Activated CD4-positive, alpha-beta T cell treated with anti-CD3 and anti-CD28 coated beads, Interleukin-2, amount 10 ng/mL, durations not matched to agents 7 days and 5 days (primary cell): ENCODE results near the gene CAMK2D. TPM values are rescaled to one million over a fixed set of nuclear protein-coding genes. Genes with fewer than 3 reads are reported as not detected.
"Not testable (repeated sequence)": the region's sequence is repeated elsewhere in the genome, so short reads cannot be mapped to it uniquely, and the experiment has no call there.

Experiments used
- CTCF ChIA-PET: fragments of 350-600 bp; sonication (Branson Sonifier 250); formaldehyde crosslinking; loops from one replicate; lab custom pipeline; 2021; ENCODE audit warnings: antibody characterized with exemption; lab: Charles Lee
- POLR2A ChIA-PET: fragments of 350-600 bp; sonication (Branson Sonifier 250); formaldehyde crosslinking; loops from one replicate; lab custom pipeline; 2021; ENCODE audit warnings: antibody characterized with exemption; lab: Charles Lee
- DNase-seq: peaks from one replicate; pipeline ENCODE4 v3.0.0-alpha.2; 2020
- H3K27ac Mint-ChIP-seq: one replicate; pipeline ENCODE4 v1.8.0; 2021; ENCODE audit warnings: mild to moderate bottlenecking, moderate library complexity, mixed read lengths
- H3K27me3 Mint-ChIP-seq: one replicate; pipeline ENCODE4 v1.8.0; 2021; ENCODE audit warnings: mixed read lengths
- H3K36me3 Mint-ChIP-seq: one replicate; pipeline ENCODE4 v1.8.0; 2021; ENCODE audit warnings: low read depth, mixed read lengths
- H3K4me1 Mint-ChIP-seq: one replicate; pipeline ENCODE4 v1.8.0; 2021; ENCODE audit warnings: mixed read lengths
- H3K4me3 Mint-ChIP-seq: one replicate; pipeline ENCODE4 v1.8.0; 2021; ENCODE audit warnings: mild to moderate bottlenecking, moderate library complexity, mixed read lengths
- H3K9me3 Mint-ChIP-seq: one replicate; pipeline ENCODE4 v1.8.0; 2021; ENCODE audit warnings: mixed read lengths
- total RNA-seq, 2 experiments: library from RNA; stranded (reverse); gene quantifications; one replicate each; pipeline ENCODE4 v1.2.3, GENCODE V29; 2021

CAMK2D gene
- 10 to 100 TPM; 37.8 to 38.5 TPM for total RNA-seq

- CTCF ChIA-PET = no interaction called here
- no peaks in the 10 kb centered on the region for H3K9me3 Mint-ChIP-seq
These were observed at the start of gene CAMK2D for GRCh38 chr4:113761620-113762185. CAMK2D (minus strand) TSS chr4:113761738; CDS start chr4:113761068, 670 bp downstream.

GRCh38 chr4:113810906-113811305 is 49.4 kb upstream of the CAMK2D start:
- Mint-ChIP-seq H3K4me3 (no peak overlapping the region), H3K27me3 (no peaks in the 10 kb centered on the region), H3K36me3 (no peaks in the 10 kb centered on the region), H3K9me3 (no peaks in the 10 kb centered on the region), H3K4me1 (no peaks in the 10 kb centered on the region), H3K27ac (no peak overlapping the region)
- ChIA-PET CTCF (interaction anchor here (0.6 kb wide), 1 partner anchor 10 kb away, joined by 3 read pairs; no protein-coding TSS in a partner anchor), POLR2A (no interaction called here)
- no peak for DNase-seq

More at GRCh38 chr4:113761620-113762185, at the start of gene CAMK2D:
- peaks cover 25% of the 10 kb centered on the region for H3K36me3 Mint-ChIP-seq
- H3K27ac Mint-ChIP-seq = peak within 1 kb of the TSS; percentile 99
- POLR2A ChIA-PET = interaction anchor here (0.6 to 0.7 kb wide), 2 partner anchors 9 to 133 kb away, joined by 3 to 5 read pairs; no protein-coding TSS in a partner anchor
- peak; percentile 87 for DNase-seq
- peak within 1 kb of the TSS; percentile 99 for H3K4me3 Mint-ChIP-seq
- no peaks in the 10 kb centered on the region for H3K27me3 Mint-ChIP-seq
- H3K4me1 Mint-ChIP-seq = peaks cover 35% of the 10 kb centered on the region

- H3K9me3 Mint-ChIP-seq = no peaks in the 10 kb centered on the region
These were observed 47.8 kb upstream of the CAMK2D start for GRCh38 chr4:113809311-113809710.

GRCh38 chr4:113806850-113807249 is 45.3 kb upstream of the CAMK2D start:
- Mint-ChIP-seq H3K36me3 (no peaks in the 10 kb centered on the region), H3K4me3 (no peak overlapping the region), H3K4me1 (no peaks in the 10 kb centered on the region), H3K27ac (no peak overlapping the region), H3K9me3 (peaks cover 5% of the 10 kb centered on the region), H3K27me3 (no peaks in the 10 kb centered on the region)
- ChIA-PET CTCF (no interaction called here), POLR2A (no interaction called here)
- no peak for DNase-seq

More at GRCh38 chr4:113809311-113809710, 47.8 kb upstream of the CAMK2D start:
- Mint-ChIP-seq H3K4me3 (no peak overlapping the region), H3K27ac (no peak overlapping the region), H3K27me3 (no peaks in the 10 kb centered on the region), H3K36me3 (no peaks in the 10 kb centered on the region), H3K4me1 (no peaks in the 10 kb centered on the region)
- DNase-seq = no peak
- POLR2A ChIA-PET = no interaction called here
- CTCF ChIA-PET = no interaction called here

- H3K4me1 Mint-ChIP-seq = no peaks in the 10 kb centered on the region
- no peaks in the 10 kb centered on the region for H3K27me3 Mint-ChIP-seq
- H3K36me3 Mint-ChIP-seq = no peaks in the 10 kb centered on the region
- DNase-seq = no peak
- H3K27ac Mint-ChIP-seq = no peak overlapping the region
- peaks cover 11% of the 10 kb centered on the region for H3K9me3 Mint-ChIP-seq
- CTCF ChIA-PET = no interaction called here
- H3K4me3 Mint-ChIP-seq = no peak overlapping the region
- POLR2A ChIA-PET = no interaction called here
These were observed 40.3 kb upstream of the CAMK2D start for GRCh38 chr4:113801882-113802281.

GRCh38 chr4:113796381-113796780 is 34.8 kb upstream of the CAMK2D start:
- H3K4me3 Mint-ChIP-seq, POLR2A ChIA-PET, CTCF ChIA-PET, DNase-seq, H3K27me3 Mint-ChIP-seq, H3K36me3 Mint-ChIP-seq, H3K27ac Mint-ChIP-seq, H3K4me1 Mint-ChIP-seq: not testable (repeated sequence)
- H3K9me3 Mint-ChIP-seq = peaks cover 31% of the 10 kb centered on the region

- H3K36me3 Mint-ChIP-seq = no peaks in the 10 kb centered on the region
- CTCF ChIA-PET = no interaction called here
- H3K27ac Mint-ChIP-seq = no peak overlapping the region
- H3K27me3 Mint-ChIP-seq = no peaks in the 10 kb centered on the region
- POLR2A ChIA-PET = no interaction called here
- H3K4me3 Mint-ChIP-seq = no peak overlapping the region
- H3K9me3 Mint-ChIP-seq = peaks cover 25% of the 10 kb centered on the region
- no peaks in the 10 kb centered on the region for H3K4me1 Mint-ChIP-seq
- no peak for DNase-seq
These were observed 28.9 kb upstream of the CAMK2D start for GRCh38 chr4:113790478-113790877.

- Mint-ChIP-seq H3K4me3 (no peak overlapping the region), H3K4me1 (peaks cover 3% of the 10 kb centered on the region), H3K36me3 (no peaks in the 10 kb centered on the region), H3K27me3 (no peaks in the 10 kb centered on the region), H3K9me3 (peaks cover 17% of the 10 kb centered on the region), H3K27ac (no peak overlapping the region)
- ChIA-PET POLR2A (no interaction called here), CTCF (no interaction called here)
- no peak for DNase-seq
These were observed 27.4 kb upstream of the CAMK2D start for GRCh38 chr4:113788888-113789287.

GRCh38 chr4:113785781-113786180 is 24.2 kb upstream of the CAMK2D start:
- Mint-ChIP-seq H3K27ac (no peak overlapping the region), H3K4me3 (no peak overlapping the region), H3K4me1 (peaks cover 3% of the 10 kb centered on the region), H3K36me3 (no peaks in the 10 kb centered on the region), H3K9me3 (peaks cover 5% of the 10 kb centered on the region), H3K27me3 (no peaks in the 10 kb centered on the region)
- ChIA-PET CTCF (no interaction called here), POLR2A (no interaction called here)
- DNase-seq = no peak

GRCh38 chr4:113784497-113785250 is 23.1 kb upstream of the CAMK2D start:
- no peak overlapping the region for H3K4me3 Mint-ChIP-seq
- no peaks in the 10 kb centered on the region for H3K27me3 Mint-ChIP-seq
- ChIA-PET POLR2A (no interaction called here), CTCF (interaction anchor here (1.1 to 2.0 kb wide), 3 partner anchors 8 to 11 kb away, joined by 3 to 7 read pairs (median 4); no protein-coding TSS in a partner anchor)
- H3K27ac Mint-ChIP-seq = no peak overlapping the region
- DNase-seq = no peak
- H3K9me3 Mint-ChIP-seq = peaks cover 5% of the 10 kb centered on the region
- peaks cover 3% of the 10 kb centered on the region for H3K4me1 Mint-ChIP-seq
- H3K36me3 Mint-ChIP-seq = no peaks in the 10 kb centered on the region

- POLR2A ChIA-PET = no interaction called here
- CTCF ChIA-PET = interaction anchor here (1.1 to 2.0 kb wide), 3 partner anchors 8 to 10 kb away, joined by 3 to 7 read pairs (median 4); no protein-coding TSS in a partner anchor
These were observed 22.2 kb upstream of the CAMK2D start for GRCh38 chr4:113783701-113784100.

GRCh38 chr4:113783289-113783688 is 21.8 kb upstream of the CAMK2D start:
- H3K36me3 Mint-ChIP-seq = no peaks in the 10 kb centered on the region
- H3K4me1 Mint-ChIP-seq = peaks cover 3% of the 10 kb centered on the region
- no peak overlapping the region for H3K4me3 Mint-ChIP-seq
- no peak for DNase-seq
- POLR2A ChIA-PET = no interaction called here
- no peaks in the 10 kb centered on the region for H3K27me3 Mint-ChIP-seq
- CTCF ChIA-PET = interaction anchor here (0.9 to 2.0 kb wide), 2 partner anchors 8 to 15 kb away, joined by 4 to 7 read pairs; no protein-coding TSS in a partner anchor
- no peak overlapping the region for H3K27ac Mint-ChIP-seq
- H3K9me3 Mint-ChIP-seq = peaks cover 5% of the 10 kb centered on the region

More at GRCh38 chr4:113783701-113784100, 22.2 kb upstream of the CAMK2D start:
- no peak for DNase-seq
- no peak overlapping the region for H3K4me3 Mint-ChIP-seq
- no peak overlapping the region for H3K27ac Mint-ChIP-seq
- H3K9me3 Mint-ChIP-seq = peaks cover 5% of the 10 kb centered on the region
- peaks cover 3% of the 10 kb centered on the region for H3K4me1 Mint-ChIP-seq
- no peaks in the 10 kb centered on the region for H3K36me3 Mint-ChIP-seq
- no peaks in the 10 kb centered on the region for H3K27me3 Mint-ChIP-seq

- Mint-ChIP-seq H3K36me3 (no peaks in the 10 kb centered on the region), H3K27me3 (no peaks in the 10 kb centered on the region), H3K27ac (no peak overlapping the region), H3K9me3 (peaks cover 5% of the 10 kb centered on the region), H3K4me1 (peaks cover 3% of the 10 kb centered on the region), H3K4me3 (no peak overlapping the region)
- ChIA-PET POLR2A (no interaction called here), CTCF (no interaction called here)
- no peak for DNase-seq
These were observed 20.0 kb upstream of the CAMK2D start for GRCh38 chr4:113781439-113782040.
